Mesothelial cell of epicardium (in vitro differentiated cells): ENCODE results near the gene WDR88. TPM values are rescaled to one million over a fixed set of nuclear protein-coding genes. Genes with fewer than 3 reads are reported as not detected.

Source experiments
- DNase-seq, 2 experiments: peaks; one replicate each; pipeline ENCODE4 v3.0.0; 2021; ENCODE audit warnings: low spot score in 2 of 2; ENCODE audit not compliant: unreplicated experiment in 2 of 2
- H3K27ac Mint-ChIP-seq: 2 replicates; pipeline ENCODE4 v1.8.0; 2021; ENCODE audit warnings: mixed read lengths
- H3K27me3 Mint-ChIP-seq: 2 replicates; pipeline ENCODE4 v1.8.0; 2021; ENCODE audit warnings: low read depth, mixed read lengths
- H3K36me3 Mint-ChIP-seq: 2 replicates; pipeline ENCODE4 v1.8.0; 2021; ENCODE audit warnings: mixed read lengths
- H3K4me1 Mint-ChIP-seq: 2 replicates; pipeline ENCODE4 v1.8.0; 2021; ENCODE audit warnings: mixed read lengths
- H3K4me3 Mint-ChIP-seq: 2 replicates; pipeline ENCODE4 v1.8.0; 2021; ENCODE audit warnings: mild to moderate bottlenecking, moderate library complexity, mixed read lengths
- H3K9me3 Mint-ChIP-seq: 2 replicates; pipeline ENCODE4 v1.8.0; 2021; ENCODE audit warnings: mixed read lengths
- total RNA-seq: library from RNA; stranded (reverse); gene quantifications from 3 replicates; pipeline ENCODE4 v1.2.1, GENCODE V29; 2021
- TF ChIP-seq, protein P1 (sequence below): fragments of 200-600 bp; sonication (generic); IDR thresholded peaks from one replicate; pipeline ENCODE4 v1.5.0; 2021; ENCODE audit warnings: antibody characterized with exemption; ENCODE audit not compliant: unreplicated experiment

The WDR88 gene
- total RNA-seq, 1 donor from 2014 or later, result not detected

DNA sequence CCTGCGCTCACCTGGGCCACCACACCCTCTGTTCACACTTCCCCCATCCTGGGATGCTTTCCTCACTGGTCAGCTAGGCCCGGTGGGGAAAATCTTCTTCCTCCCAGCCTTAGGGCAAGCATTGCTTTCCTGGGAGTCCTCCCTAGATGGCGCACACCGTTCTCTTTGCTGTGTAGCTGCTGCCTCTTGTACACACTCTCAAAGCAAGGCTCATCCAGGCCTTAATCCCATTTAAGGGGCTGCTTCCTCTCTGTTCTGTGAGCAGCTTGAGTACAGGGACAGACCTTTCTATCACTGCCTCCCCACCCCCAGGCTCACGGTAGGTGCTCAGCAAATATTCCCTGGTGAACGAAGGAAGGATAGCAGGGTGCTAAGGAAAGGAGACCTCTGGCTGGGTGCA, 82.7 kb downstream of the WDR88 start:
- Mint-ChIP-seq H3K27me3 (peaks cover 2% of the 10 kb centered on the region), H3K27ac (no peak overlapping the region), H3K4me3 (no peak overlapping the region), H3K36me3 (no peaks in the 10 kb centered on the region), H3K4me1 (peaks cover 2% of the 10 kb centered on the region), H3K9me3 (no peaks in the 10 kb centered on the region)
- no peak for DNase-seq
- TF ChIP-seq, protein P1, sequence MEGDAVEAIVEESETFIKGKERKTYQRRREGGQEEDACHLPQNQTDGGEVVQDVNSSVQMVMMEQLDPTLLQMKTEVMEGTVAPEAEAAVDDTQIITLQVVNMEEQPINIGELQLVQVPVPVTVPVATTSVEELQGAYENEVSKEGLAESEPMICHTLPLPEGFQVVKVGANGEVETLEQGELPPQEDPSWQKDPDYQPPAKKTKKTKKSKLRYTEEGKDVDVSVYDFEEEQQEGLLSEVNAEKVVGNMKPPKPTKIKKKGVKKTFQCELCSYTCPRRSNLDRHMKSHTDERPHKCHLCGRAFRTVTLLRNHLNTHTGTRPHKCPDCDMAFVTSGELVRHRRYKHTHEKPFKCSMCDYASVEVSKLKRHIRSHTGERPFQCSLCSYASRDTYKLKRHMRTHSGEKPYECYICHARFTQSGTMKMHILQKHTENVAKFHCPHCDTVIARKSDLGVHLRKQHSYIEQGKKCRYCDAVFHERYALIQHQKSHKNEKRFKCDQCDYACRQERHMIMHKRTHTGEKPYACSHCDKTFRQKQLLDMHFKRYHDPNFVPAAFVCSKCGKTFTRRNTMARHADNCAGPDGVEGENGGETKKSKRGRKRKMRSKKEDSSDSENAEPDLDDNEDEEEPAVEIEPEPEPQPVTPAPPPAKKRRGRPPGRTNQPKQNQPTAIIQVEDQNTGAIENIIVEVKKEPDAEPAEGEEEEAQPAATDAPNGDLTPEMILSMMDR, result no peak

DNA sequence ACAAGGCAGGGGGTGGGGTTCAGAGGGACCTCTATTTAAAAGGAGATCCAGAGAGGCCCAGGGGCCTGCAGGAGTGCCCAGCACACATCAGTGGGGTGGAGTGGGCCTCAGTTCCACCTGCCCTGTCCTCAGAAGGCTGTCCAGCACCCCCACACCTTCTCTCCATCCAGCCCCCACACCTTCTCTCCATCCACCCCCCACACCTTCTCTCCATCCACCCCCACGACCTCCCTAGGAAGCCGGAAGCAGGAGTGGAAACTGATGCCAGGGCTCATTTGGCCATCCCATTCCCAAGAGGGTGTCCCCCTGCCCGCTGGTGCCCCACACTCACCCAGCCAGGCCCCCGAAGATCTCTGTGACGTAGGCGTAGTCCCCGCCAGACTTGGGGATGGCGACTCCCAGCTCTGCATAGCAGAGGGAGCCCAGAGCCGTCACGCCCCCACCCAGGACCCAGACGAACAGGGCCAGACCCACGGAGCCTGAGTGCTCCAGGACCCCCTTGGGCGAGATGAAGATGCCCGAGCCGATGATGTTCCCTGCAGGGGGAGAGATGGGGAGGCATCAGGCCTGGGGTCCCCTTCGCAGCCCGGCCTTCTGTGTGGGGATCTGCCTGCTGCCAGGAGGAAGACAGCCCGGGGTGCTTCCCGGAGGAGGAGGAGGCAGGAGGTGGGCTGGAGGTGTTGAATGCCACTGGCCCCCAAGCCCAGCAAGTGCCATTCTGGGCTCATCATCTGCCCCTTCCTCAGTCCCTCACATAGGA, 83.7 kb downstream of the WDR88 start:
- TF ChIP-seq, protein P1, result no peak
- Mint-ChIP-seq H3K27me3 (peaks cover 5% of the 10 kb centered on the region), H3K27ac (no peak overlapping the region), H3K36me3 (no peaks in the 10 kb centered on the region), H3K9me3 (no peaks in the 10 kb centered on the region), H3K4me3 (no peak overlapping the region), H3K4me1 (peaks cover 2% of the 10 kb centered on the region)
- DNase-seq, result no peak

DNA sequence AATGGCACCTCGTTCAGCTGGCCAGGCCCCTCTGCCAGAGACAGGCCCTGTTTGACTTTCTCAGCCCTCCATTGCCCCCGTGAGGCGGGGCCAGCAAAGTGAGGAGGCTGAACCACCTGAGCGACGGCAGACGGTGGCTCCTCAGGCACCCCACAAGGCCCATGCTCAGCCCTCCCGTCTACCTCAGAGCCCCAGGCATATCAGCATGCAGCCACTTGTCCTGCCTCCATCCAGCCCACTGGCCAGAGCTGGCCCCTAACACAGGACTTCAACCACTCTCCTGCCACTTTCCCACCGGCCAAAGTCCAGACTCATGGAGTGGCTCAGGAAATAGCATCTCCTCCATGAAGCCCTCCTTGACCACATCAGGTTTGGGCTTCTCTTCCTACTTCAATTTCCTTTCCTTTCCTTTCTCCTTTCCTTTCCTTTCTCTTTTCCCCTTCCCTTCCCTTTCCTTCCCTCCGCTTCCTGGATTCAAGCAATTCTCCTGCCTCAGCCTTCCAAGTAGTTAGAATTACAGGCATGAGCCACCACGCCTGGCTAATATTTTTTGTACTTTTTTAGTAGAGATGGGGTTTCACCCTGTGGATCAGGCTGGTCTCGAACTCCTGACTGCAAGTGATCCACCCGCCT, 84.4 kb downstream of the WDR88 start:
- Mint-ChIP-seq H3K9me3 (no peaks in the 10 kb centered on the region), H3K27me3 (peaks cover 12% of the 10 kb centered on the region), H3K4me3 (no peak overlapping the region), H3K36me3 (no peaks in the 10 kb centered on the region), H3K4me1 (peaks cover 2% of the 10 kb centered on the region), H3K27ac (no peak overlapping the region)
- no peak for DNase-seq
- TF ChIP-seq, protein P1, result no peak

DNA sequence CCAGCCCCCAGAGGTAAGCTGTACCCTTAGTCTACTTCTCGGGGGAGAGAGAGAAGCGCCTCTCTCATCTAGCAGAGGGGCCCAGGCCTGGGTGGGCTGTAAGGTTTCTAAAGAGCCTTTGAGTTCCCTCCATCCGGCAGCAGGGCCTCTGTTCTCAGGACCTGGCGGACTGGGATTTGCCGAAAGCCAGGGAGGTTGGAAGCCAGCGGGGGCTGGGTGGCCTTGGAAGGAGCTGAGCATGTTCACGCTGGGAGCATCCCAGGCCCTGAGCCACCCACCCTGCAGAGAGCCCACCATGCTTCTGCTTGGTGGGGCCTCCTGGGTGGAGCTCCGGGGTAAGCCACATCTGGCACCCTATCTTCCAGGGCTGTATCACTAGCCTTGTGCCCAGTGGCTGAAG, 86.0 kb downstream of the WDR88 start:
- no peak for DNase-seq
- H3K9me3 Mint-ChIP-seq, result no peaks in the 10 kb centered on the region
- H3K4me3 Mint-ChIP-seq, result no peak overlapping the region
- H3K27me3 Mint-ChIP-seq, result peaks cover 26% of the 10 kb centered on the region
- TF ChIP-seq, protein P1, result no peak
- H3K27ac Mint-ChIP-seq, result no peak overlapping the region
- no peaks in the 10 kb centered on the region for H3K36me3 Mint-ChIP-seq
- H3K4me1 Mint-ChIP-seq, result peaks cover 2% of the 10 kb centered on the region

DNA sequence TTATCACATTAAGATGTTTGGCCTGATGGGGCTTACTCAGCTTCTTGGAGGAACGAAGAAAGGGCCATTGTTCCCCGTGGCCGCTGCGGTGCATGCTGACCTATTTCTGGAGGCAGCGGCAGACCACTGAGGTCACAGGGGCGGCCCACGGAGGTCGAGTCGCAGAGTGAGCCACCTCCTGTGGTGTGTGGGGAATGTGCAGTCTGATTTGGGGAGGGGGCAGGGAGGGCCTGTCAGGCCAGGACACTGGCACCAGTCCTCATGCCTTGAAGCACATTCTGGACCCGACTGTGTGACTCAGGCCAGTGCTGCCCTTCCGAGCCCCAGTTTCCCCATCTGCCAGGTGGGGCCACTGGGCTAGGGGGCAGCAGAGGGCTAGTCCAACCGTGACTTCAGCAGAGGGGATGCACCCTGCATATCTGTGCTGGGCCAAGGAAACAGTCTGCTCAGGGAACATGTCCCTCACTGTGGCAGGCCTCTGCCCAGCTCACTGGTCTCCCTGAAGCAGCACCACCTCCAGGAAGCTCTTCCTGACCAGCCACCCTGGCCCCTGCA, 87.4 kb downstream of the WDR88 start:
- DNase-seq, result no peak
- Mint-ChIP-seq H3K27ac (no peak overlapping the region), H3K27me3 (peaks cover 39% of the 10 kb centered on the region), H3K4me1 (peaks cover 2% of the 10 kb centered on the region), H3K4me3 (no peak overlapping the region), H3K36me3 (no peaks in the 10 kb centered on the region), H3K9me3 (no peaks in the 10 kb centered on the region)
- TF ChIP-seq, protein P1, result no peak
